ENCODE data around the gene SLC17A7. TPM values are rescaled to one million over a fixed set of nuclear protein-coding genes. Genes with fewer than 3 reads are reported as not detected.

The SLC17A7 gene
- total RNA-seq, 6 experiments from 2014 or later: 0.05 to 0.17 (median 0.09) TPM; not detected in 1

DNA sequence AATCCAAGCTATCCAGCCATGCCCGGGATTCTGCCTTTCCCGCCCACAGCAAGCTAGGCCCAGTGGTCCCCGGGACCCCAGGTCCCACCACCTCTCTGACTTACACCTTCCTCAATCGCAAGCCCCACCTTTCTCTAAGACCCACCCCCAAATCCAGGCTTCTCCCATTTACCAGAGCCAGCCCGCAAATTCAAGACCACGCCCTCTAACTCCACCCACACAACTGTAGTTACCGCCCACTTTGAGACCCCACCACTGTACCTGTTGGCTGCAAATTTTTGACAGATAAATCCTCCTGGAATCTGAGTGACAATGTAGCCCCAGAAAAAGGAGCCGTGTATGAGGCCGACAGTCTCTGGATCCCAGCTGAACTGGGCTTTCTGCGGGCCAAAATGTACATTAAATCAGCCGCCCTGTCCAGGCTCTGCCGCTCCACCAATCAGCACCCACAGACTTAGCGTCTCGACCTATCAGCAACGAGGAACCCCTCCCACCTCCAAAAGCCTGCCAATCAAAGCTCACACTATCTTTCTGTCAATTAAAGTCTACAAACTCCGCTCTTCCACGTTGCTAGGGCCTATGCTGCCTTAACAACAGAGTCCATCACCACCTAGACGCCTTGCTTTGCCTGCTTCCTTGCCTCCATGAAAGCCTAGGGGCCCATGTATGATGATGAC is 6.3 kb downstream of the SLC17A7 start:
- no peak for DNase-seq
- peaks cover 5% of the 10 kb centered on the region; the same call in 1 of the 2 replicates for H3K9me3 Mint-ChIP-seq

DNA sequence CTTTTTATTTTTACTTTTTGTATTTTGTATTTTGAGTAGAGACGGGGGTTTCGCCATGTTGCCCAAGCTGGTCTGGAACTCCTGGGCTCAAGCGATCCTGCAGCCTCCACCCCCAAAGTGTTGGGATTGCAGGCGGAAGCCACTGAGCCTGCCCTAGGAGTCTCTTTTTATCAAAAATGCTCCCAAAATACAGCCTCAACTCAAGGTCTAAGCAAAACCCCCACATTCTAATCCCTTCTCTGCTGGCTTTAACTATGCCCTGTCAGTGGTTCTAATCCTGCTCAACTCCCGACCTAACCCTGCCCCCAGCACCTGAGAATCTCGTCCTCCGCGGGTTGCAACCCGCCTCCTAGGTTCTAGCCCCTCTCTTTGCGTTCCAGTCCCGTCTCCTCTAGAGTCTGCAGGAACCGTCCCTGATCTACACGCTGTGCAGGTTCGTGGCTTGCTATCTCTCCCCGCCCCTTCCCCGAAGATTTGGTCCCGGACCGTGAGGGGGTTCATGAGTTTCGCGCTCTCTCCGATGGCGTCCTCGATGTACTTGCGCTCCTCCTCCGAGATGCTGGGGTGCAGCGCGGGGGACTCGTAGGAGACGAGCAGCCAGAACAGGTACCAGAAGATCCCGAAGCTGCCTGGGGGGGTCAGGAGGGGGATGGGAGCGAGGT is 8.0 kb downstream of the SLC17A7 start:
- peaks cover 65% of the 10 kb centered on the region for H3K27me3 Mint-ChIP-seq (ENCODE audit: insufficient read depth)
- TF ChIP-seq, protein P1, sequence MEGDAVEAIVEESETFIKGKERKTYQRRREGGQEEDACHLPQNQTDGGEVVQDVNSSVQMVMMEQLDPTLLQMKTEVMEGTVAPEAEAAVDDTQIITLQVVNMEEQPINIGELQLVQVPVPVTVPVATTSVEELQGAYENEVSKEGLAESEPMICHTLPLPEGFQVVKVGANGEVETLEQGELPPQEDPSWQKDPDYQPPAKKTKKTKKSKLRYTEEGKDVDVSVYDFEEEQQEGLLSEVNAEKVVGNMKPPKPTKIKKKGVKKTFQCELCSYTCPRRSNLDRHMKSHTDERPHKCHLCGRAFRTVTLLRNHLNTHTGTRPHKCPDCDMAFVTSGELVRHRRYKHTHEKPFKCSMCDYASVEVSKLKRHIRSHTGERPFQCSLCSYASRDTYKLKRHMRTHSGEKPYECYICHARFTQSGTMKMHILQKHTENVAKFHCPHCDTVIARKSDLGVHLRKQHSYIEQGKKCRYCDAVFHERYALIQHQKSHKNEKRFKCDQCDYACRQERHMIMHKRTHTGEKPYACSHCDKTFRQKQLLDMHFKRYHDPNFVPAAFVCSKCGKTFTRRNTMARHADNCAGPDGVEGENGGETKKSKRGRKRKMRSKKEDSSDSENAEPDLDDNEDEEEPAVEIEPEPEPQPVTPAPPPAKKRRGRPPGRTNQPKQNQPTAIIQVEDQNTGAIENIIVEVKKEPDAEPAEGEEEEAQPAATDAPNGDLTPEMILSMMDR (IDR thresholded peaks at IDR 0.05): no peak
- no peaks in the 10 kb centered on the region; the same call in 1 of the 2 replicates for H3K36me3 Mint-ChIP-seq (ENCODE audit: low read depth)
- DNase-seq: no peak
- no peaks in the 10 kb centered on the region for H3K4me1 Mint-ChIP-seq (ENCODE audit: low read depth)
- H3K9me3 Mint-ChIP-seq: peaks cover 5% of the 10 kb centered on the region; the same call in 1 of the 2 replicates
- no peak overlapping the region for H3K27ac Mint-ChIP-seq
- no peak overlapping the region for H3K4me3 Mint-ChIP-seq

More for the DNA sequence above, 6.3 kb downstream of the SLC17A7 start:
- Mint-ChIP-seq H3K4me1 (ENCODE audit: low read depth) (peaks cover 3% of the 10 kb centered on the region; the same call in 1 of the 2 replicates), H3K4me3 (no peak overlapping the region), H3K27me3 (ENCODE audit: insufficient read depth) (peaks cover 64% of the 10 kb centered on the region), H3K36me3 (ENCODE audit: low read depth) (no peaks in the 10 kb centered on the region; the same call in 1 of the 2 replicates), H3K27ac (no peak overlapping the region)
- TF ChIP-seq, protein P1 (IDR thresholded peaks at IDR 0.05): no peak

DNA sequence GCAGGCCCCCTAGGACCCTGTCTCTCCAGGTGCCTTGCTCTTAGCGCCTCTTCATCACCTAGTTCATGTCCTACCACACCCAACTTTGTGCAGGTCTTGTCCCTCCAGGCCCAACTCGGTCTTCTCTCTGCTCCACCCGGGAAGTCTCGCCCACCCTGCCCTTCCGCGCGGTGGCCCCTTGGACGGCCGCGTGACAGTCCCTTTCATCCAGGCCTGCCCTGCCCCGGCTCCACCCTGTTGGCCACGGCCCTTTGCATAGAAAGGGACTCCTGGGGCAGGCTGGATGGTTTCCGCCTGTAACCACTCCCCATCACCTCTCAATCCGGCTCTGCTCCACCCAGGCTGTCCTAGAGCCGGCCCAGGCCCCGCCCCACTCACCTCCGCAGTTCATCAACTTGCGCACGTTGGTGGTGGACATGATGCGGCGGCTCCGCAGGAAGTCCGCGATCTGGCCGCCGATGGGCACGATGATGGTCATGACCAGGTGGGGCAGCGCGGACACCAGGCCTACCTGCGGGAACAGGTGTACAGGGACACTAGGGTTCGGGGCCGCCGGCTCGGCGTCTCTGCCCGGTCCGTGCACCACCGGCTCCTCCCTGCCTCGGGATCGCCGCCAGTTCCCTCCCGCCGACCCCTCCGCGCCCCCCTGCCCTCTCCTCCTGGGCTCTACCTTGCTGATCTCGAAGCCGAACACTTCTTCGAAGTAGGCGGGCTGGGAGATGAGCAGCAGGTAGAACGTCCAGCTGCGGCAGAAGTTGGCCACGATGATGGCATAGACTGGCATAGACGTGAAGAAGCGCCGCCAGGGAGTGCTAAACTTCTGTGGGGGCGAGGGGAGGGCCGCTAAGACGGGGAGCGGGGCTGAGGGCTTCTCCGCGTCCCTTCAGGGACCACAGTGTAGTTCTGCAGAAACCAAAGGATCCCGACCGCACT is 8.9 kb downstream of the SLC17A7 start:
- Mint-ChIP-seq H3K9me3 (peaks cover 5% of the 10 kb centered on the region; the same call in 1 of the 2 replicates), H3K4me1 (ENCODE audit: low read depth) (no peaks in the 10 kb centered on the region), H3K27ac (no peak overlapping the region), H3K27me3 (ENCODE audit: insufficient read depth) (peaks cover 64% of the 10 kb centered on the region), H3K36me3 (ENCODE audit: low read depth) (no peaks in the 10 kb centered on the region; the same call in 1 of the 2 replicates), H3K4me3 (no peak overlapping the region)
- TF ChIP-seq, protein P1 (IDR thresholded peaks at IDR 0.05): no peak
- no peak for DNase-seq

DNA sequence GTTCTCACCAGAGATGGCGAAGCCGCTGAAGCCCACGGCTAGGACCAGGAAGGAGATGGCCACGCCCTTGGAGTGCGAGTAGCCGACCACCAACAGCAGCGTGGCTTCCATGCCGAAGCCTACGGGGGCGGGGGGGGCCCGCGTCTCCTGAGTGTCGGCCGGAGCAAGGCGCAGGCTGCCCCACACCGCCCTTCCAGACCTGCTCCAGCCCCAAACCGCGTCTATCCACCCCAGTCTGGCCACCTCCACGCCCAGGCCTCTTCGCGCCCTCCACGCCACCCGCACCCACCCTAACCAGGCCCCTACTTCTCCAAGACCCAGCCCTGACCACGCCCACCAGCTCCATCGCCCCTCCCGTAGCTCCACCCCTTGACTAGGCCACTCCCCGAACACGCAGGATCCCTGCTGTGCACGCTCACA is 10.0 kb downstream of the SLC17A7 start:
- Mint-ChIP-seq H3K9me3 (peaks cover 5% of the 10 kb centered on the region; the same call in 1 of the 2 replicates), H3K4me1 (ENCODE audit: low read depth) (no peaks in the 10 kb centered on the region), H3K27me3 (ENCODE audit: insufficient read depth) (peaks cover 68% of the 10 kb centered on the region), H3K27ac (no peak overlapping the region), H3K4me3 (no peak overlapping the region), H3K36me3 (ENCODE audit: low read depth) (no peaks in the 10 kb centered on the region; the same call in 1 of the 2 replicates)
- TF ChIP-seq, protein P1 (IDR thresholded peaks at IDR 0.05): no peak
- DNase-seq: no peak

DNA sequence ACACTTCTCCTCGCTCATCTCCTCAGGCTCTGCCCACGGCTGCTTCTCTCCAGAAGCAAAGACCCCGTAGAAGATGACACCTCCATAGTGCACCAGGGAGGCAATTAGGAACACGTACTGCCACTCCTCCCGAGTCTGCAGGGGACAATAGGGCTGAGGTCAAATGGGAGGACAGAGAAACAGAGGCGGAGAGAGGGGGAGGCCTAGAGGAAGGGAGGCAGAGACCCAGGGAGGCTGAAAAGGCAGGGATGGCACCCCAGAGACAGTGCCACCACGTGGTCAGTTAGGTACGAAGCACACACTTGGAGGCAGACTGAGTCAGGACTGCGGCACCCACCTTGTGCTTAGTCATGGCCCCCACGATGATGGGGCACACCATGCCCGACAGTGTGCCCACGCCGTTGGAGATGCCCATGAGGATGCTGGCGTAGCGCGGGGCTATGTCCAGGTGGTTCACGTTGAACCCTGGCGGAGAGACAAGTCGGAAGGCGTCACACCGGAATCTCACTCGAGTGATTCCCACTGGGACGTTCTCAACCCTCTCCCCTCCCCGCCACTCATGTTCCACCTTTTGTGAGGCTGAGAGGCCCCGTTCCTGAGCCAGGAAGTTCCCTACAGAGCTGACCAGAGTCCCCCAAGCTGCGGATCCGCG is 10.5 kb downstream of the SLC17A7 start:
- Mint-ChIP-seq H3K27me3 (ENCODE audit: insufficient read depth) (peaks cover 66% of the 10 kb centered on the region), H3K27ac (no peak overlapping the region), H3K4me1 (ENCODE audit: low read depth) (no peaks in the 10 kb centered on the region), H3K36me3 (ENCODE audit: low read depth) (no peaks in the 10 kb centered on the region; the same call in 1 of the 2 replicates), H3K4me3 (no peak overlapping the region), H3K9me3 (peaks cover 5% of the 10 kb centered on the region; the same call in 1 of the 2 replicates)
- TF ChIP-seq, protein P1 (IDR thresholded peaks at IDR 0.05): peak; percentile 54; the same call in 1 of the 2 replicates
- DNase-seq: no peak
